Fibroblast of skin of scalp (primary cell): ENCODE measurements around the gene KMT5C.

Experiments used
- DNase-seq: peaks from one replicate; pipeline ENCODE4 v3.0.0-alpha.2; 2013

Gene KMT5C

DNA sequence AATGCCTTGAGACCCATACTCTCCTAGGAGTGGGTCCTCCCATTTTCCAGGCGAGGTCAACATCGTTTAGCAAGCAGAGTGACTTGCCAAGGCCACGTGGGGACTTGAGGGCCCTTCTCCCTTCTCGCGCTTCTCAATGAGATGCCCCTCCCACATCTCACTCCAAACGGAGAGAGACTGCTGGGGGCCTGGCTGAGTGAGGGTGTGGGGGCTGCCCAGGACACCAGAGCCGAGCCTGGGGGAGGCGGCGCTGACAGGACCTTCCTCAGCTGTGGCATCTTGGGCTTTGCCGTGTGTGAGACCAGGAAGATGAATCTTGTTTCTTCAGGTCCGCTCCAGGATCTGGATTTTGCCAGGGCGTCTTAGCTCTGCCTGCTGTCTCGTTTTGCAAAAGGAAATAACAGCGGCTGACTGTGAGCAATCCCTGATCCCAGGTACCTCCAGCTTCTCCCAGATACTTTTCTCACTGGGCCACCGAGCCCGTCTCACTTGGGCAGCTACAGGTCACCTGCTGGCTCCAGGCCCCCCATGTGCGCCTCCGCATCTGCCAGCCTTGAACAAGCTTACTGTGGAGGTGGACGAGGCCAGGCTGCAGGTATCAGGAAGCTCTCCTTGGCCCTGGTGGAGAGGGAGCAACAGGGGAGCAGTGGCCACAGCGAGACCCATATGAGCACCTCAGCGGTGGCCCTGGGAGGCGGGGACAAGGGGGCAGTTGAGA is 8.8 kb downstream of the KMT5C start:
- DNase-seq: no peak

GRCh38 chr19:55350620-55351315 is 11.1 kb downstream of the KMT5C start:
- DNase-seq: no peak

- DNase-seq: no peak
These were observed 12.4 kb downstream of the KMT5C start for GRCh38 chr19:55352040-55352439.

DNA sequence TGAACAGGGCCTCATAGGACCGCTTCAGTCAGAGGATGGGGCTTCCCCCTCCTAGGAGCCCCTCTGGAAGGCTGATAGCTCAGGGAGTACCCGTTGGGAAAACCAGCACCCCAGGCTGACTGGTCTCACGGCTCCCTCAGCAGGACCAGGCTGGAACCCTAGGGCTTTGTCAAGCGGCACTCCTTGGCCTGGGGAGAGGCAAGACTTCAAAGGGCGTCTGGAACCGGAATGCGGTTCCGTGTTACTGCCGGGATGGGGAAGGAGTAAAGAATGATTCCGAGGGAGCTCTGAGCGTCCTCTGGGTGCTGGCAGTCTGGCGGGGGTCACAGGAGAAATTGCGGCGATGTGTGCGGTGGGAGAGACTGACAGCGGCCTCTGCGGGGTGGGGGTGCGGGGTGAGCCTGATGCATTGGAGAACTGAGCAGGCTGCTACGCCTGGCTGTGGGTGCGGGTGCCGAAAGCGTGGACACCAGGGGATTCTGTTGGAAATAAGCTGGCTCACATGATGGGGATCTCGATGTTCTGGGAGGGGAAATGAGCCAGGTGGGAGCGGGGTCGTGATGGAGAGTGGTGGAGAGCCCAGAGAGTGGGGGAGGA is 13.0 kb downstream of the KMT5C start:
- DNase-seq: no peak

DNA sequence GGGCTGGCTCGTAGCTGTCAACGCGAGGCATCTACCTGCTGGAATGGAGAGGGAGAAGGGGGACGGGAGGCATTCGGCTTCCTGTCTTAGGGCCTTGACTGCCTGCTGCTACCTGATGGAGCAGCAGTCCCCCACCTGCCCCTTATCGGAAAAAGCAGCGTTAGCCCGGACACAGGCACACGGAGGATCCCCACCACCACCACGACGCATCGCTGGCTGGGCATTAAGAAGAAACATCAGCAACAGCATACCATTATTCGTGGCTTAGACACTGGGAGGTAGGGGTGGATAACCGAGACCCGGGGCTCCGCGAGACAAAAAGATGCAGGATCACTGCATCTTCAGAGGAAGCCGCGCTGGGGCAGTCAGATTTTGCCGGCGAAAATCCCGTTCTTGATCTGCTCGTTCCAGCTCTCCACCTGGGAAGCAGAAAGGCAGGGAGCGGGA is 13.7 kb downstream of the KMT5C start:
- no peak for DNase-seq

DNA sequence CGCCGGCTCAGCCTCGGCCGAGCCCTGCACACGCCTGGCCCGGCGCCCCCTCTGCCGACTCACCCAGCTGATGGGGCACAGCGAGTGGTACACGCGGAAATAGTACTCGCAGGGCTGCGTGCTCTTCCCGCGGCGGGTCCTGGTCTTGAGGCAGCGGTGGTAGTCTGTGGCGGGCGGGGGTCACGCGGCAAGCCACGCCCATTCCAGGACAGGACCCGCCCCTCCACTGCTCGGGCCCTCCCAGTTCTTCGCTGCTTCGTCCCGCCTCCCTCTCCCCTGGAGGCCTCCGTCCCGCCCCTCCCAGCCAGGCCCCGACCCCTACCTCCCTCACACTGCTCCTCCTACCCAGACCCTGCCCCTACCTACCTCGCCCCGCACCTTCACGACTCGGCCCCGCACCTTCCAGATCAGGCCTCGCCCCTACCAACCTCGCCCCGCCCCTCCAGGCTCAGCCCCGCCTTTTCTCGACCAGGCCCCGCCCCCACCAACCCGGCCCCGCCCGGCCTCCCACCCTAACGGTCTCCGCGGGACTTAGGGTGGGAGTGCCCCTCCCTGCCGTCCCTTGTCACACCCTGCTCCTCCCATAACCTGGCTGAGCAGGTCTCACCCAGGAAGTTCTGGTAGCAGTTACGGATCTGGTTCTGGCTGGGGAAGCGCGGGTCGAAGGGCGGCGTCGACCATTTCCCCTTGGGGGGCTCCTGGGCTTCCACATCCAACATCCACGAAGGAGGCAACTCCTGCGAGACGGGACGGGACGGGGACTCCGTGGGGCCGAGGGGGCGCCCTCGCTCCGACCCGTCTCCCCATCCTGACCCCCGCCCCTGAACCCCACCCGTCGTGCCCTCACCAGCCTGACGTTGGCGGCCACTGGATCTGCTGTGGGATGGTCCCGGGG is 14.4 kb downstream of the KMT5C start:
- DNase-seq: peak; percentile 58

- DNase-seq: no peak
These were observed 15.1 kb downstream of the KMT5C start, which contains the start of gene COX6B2 for GRCh38 chr19:55354698-55355212. TSS of gene COX6B2 (minus strand) at chr19:55354719. CDS start at chr19:55354521, 198 bp downstream.

- DNase-seq: no peak
These were observed 15.6 kb downstream of the KMT5C start for GRCh38 chr19:55355213-55355821.

GRCh38 chr19:55358493-55358892 is 18.8 kb downstream of the KMT5C start:
- no peak for DNase-seq

DNA sequence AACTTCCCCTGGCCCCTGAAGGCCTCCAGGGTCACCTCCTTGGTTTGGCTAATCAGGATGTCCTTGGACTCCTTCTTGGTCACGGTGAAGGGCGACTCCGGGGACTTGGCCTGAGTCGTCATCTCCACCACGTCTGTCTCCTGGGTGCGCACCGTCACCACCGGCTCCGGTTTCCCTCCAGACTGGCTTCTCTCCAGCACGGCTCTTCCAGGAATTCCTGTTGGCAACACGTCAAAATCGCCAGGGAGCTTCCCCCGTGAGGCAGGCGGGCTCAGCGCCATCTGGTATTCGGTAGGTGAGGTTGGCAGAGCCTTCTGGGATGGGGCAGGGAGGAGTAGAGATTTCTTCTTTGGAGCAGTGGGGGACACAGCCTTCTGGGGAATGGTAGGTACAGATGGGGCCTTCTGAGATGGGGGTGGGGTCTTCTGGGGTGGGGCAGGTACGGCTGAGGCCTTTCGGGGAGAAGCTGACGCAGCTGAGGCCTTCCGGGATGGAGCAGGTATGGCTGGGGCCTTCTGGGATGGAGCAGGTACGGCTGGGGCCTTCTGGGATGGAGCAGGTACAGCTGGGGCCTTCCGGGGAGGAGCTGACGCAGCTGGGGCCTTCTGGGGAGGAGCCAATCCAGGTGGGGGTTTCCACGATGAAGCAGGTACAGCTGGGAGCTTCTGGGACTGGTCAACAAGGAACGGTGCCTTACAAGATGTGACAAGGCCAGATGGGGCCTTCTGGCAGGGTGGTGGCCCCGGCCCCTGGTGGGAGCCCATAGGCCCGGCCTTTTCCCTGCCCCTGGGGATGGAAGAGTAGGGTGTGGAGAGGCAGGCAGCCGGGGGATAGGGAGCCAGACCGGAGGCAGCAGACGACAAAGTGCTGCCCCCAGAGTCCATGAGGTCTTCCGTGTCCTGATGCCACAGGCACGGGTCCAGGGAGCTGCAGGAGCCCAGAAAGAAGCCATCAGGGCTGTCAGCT is 19.6 kb downstream of the KMT5C start:
- DNase-seq: no peak

GRCh38 chr19:55360902-55361301 is 21.2 kb downstream of the KMT5C start:
- no peak for DNase-seq

DNA sequence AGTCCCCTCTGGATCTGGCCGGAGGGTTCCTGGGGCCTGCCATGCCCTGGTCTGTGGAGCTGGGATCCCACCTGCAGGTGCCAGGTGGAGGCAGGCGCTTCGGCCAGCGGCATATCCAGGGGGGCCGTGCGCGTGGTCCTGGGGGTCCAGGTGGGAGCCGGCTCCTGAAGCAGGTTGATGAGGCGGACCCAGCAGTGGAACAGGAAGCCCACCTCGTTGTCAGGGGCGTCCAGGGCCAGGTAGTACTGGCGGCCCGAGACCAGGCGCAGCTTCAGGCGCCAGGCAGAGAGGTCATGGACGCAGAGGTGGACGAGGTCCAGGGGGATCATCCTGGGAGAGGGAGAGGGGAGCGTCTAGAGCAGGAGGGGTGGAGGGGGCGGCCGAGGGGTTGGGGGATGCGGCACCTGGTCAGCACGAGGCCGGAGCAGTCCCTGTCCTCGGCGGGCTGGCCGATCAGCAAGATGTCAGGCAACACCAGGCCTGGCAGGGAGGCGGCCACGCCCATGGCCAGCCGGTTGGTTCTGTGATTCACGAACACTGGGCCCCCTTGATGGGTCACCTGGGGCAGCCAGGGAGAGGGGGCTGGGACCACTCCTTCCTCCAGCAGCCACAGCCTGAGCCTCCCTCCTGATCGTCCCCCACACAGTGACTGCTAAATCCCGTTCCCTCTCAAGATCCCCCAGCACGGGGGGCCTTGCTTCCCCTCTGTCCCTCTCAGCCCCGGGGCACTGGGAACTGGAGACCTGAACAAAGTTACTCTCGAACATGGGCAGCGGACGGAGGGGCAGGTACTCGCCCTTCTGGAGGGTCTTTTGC is 22.7 kb downstream of the KMT5C start:
- DNase-seq: no peak

- DNase-seq: no peak
These were observed 23.5 kb downstream of the KMT5C start, which contains the start of gene GARIN5B for GRCh38 chr19:55362990-55363716. TSS of gene GARIN5B (minus strand) at chr19:55363260. CDS start at chr19:55363066, 194 bp downstream.

- no peak for DNase-seq
These were observed 25.6 kb downstream of the KMT5C start for GRCh38 chr19:55365245-55365644.

- no peak for DNase-seq
These were observed 26.3 kb downstream of the KMT5C start for GRCh38 chr19:55365964-55366363.

DNA sequence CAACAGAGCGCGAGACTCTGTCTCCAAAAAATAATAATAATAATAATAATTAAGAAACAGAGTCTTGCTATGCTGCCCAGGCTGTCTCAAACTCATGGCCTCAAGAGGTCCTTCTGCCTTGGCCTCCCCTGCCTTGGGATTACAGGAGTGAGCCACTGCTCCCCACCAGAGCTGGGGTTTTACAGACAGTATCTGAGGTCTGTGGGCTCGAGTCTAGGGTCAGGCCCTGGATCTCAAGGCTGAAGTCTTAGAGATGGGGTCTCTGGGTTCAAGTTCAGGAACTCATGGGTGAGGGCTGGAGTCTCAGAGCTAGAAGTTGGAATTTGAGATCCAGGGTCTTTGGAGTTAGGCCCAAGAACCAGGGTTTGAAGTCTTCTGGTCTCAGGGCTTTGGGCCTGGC is 27.1 kb downstream of the KMT5C start:
- no peak for DNase-seq

GRCh38 chr19:55368106-55368505 is 28.4 kb downstream of the KMT5C start:
- no peak for DNase-seq

DNA sequence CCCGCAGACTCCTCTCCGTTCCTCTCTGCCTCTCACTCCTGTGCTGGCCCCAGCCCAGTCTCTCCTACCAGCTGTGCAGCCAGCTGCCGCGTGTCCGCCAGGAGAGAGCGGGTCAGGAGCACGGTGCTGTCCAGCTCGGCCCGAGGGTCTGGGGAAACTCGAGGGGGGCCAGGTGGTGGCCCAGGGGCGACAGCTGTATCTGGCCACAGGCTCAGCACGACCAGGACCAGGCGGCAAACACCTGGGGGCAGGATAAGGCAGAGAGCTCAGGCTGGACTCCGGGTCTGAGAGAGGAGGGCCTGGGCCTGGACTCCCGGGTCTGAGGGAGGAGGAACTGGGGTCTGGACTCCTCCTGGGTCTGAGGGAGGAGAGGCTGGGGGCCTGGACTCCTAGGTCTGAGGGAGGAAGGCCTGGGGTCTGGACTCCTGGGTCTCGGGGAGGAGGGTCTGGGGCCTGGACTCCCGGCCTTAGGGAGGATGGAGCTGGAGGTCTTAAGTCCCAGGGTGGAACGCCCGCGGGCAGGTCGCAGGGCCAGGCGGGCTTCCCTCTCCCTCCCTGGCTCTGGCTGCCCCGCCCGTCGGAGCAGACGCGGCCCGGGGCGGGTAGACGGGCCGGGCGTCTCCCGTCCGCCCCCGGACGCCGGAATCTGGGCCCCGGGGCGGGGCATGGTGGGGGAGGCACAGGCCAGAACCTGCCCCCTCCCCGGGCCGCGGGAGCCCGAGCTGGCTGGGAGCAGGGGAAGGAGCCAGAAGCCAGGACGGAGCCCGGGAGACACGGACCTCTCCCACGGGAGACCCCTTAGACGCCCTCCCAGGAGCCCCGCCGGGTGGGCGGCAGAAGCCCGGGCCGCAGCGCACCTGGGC is 29.3 kb downstream of the KMT5C start:
- peak; percentile 77 for DNase-seq
